ENCODE data around the gene HRH3.

The HRH3 gene

GRCh38 chr20:62174870-62175624 is 45.0 kb downstream of the HRH3 start:
- no peak for DNase-seq (ENCODE audit: low spot score)

- DNase-seq (ENCODE audit: low spot score): no peak
Measured at GRCh38 chr20:62174021-62174804, 45.9 kb downstream of the HRH3 start.

DNA sequence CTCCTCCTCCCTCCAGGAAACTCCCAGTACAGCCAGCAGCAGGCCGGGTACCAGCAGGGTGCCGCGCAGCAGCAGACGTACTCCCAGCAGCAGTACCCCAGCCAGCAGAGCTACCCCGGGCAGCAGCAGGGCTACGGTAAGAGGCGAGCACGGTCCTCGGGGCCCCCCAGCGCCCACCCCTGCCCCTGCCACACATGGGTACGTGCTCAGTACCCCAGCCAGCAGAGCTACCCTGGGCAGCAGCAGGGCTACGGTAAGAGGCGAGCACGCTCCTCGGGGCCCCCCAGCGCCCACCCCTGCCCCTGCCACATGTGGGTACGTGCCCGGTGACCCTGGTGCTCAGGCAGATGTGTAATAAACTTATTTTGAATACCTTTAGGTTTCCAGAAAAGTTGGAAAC is 47.4 kb downstream of the HRH3 start:
- no peak for DNase-seq (ENCODE audit: low spot score)

DNA sequence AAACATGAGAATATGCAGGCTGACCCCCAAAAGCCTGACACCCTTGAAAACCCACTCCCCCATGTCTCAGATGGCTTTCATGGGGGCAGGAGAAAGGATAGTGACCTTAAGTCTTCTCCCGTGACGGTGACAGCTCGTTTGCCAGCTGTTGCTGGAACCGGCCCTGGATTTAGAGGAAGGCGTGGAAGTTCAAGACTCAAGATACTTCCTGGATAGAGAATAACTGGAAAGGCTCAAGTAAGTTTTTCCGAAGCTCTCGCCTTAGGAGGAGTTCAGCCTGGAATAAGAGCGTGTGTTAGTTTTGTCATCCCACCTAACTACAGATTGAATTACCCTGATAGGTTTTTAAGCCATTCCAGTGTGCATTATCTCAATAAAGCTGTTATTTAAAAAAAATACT is 48.8 kb downstream of the HRH3 start:
- no peak for DNase-seq (ENCODE audit: low spot score)

GRCh38 chr20:62170536-62170935 is 49.5 kb downstream of the HRH3 start:
- DNase-seq (ENCODE audit: low spot score): no peak

DNA sequence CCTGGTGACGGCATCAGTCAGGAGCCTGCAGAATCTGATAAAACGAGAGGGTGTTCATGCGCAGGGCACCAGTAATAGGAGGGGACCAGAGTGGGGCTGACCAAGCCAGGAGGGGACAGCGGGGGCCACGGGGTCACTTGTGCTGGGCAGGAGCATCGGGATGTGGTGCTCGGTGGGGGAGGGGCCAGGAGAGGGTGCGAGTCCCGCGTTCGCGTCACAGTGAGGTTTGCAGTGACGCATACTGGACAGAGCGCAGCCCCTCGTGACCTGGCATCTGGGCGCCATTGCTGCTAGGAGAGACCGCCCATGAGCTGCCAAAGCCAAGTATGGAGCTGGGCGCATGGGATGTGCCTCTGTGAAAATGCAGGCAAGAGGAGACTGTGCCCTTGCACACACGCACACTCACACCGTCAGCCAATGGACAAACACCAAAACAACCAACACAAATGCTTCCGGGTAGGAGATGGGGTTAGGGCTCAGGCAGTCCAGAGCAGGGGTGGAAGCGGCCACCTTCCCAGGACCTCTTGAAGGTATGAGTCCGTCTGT is 51.1 kb downstream of the HRH3 start:
- DNase-seq (ENCODE audit: low spot score): no peak

DNA sequence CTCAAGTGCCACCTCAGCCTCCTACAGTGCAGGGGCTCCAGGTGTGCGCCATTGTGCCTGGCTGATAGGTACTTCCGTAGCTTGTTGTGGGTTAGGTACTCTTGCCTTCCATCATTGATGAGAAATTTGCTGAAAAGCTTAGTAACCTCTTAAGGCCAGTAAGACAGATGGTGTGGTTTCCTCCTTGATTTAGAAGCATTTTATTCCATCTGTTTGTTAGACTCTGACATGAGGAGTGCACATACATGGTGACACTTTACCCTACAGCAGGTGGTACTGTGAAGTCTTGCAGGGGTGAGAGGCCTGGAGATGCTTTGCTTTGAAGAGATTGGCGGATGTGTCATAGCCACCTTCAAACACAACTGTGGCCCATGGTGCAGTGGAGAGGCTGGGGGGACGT is 52.0 kb downstream of the HRH3 start:
- peak; percentile 64 for DNase-seq (ENCODE audit: low spot score)

GRCh38 chr20:62167474-62167873 is 52.6 kb downstream of the HRH3 start:
- DNase-seq (ENCODE audit: low spot score): no peak

DNA sequence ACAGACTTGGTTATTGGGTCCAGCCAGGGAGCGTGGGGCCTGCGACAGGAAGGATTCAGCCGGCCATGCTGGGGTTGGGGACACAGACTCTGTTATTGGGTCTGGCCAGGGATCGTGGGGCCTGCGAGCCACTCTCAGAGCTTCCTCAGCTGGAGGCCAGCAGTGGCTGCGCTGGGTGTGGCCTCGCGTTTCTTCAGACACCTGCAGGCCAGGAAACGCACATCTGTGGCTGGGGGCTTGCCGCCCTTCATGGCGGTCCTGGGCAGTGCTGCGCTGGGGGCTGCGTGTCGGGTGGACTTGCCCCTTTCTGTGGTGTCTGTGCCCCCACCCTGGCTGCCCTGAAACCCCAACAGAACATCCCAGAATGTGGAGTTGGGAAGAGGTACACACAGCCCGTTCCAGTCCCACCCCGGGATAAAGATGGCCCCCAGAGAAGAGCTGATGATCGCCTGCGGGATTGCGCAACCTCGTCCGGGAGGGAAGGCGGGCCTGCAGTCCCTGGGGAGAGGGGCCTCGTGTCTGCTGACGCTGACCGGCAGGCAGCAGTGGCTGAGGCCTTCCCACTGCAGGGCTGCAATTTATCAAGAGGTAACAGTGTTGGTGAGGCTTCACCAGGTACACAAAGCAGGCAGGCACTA is 54.2 kb downstream of the HRH3 start:
- no peak for DNase-seq (ENCODE audit: low spot score)
